Measurements from ENCODE around the gene JMJD6.

Gene JMJD6

DNA sequence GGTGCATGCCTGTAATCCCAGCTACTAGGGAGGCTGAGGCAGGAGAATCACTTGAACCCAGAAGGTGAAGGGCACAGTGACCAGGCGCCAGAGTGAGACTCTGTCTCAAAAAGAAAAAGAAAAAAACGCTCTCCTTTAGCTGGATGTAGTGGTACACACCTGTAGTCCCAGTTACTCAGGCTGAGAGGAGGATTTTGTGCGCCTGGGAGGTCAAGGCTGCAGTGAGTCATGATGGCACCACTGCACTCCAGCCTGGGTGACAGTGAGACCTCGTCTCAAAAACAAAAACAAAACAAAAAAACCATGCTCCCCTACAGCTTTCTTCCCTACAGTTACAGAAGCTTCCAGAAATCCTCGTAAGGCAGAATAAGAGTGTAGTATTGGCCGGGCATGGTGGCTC lies 49.8 kb downstream of the JMJD6 start:
- DNase-seq, result no peak

DNA sequence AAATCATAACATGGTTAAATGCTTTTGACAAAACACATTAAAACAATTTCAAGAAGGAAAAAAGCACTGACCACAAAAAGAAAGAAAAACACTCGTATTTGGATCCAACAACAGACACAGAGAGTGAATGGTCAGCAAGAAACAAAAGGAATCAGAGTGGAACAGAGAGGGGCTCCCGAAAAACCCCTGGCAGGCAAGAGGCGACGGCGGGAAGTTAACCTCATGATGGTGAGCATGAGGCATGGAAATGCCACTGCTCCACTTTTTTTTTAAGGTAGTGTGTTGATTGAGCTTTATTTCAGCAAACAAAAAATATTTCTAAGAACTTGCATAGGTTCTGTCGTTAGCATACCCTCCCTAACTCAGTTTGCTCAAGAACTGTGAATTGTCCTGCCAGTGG lies 50.8 kb downstream of the JMJD6 start:
- DNase-seq, result no peak

DNA sequence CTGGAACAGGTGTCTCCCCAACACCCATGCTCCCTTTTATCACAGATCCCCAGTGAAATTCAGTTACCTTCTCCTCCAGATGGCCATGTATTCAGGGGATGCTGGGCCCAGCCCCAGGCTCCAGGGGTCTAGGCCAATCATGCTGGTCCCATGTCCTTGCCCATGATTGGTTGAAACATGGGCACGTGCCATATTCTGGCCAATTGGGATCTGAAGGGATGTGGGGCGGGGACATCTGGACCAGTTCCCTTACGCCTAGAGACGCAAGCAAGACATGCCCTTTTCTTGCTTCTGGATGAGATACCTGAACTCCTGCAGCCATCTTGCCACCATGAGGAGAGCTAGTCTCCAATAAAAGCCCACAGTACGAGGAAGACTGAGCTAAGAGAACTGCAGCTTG lies 51.8 kb downstream of the JMJD6 start:
- no peak for DNase-seq

DNA sequence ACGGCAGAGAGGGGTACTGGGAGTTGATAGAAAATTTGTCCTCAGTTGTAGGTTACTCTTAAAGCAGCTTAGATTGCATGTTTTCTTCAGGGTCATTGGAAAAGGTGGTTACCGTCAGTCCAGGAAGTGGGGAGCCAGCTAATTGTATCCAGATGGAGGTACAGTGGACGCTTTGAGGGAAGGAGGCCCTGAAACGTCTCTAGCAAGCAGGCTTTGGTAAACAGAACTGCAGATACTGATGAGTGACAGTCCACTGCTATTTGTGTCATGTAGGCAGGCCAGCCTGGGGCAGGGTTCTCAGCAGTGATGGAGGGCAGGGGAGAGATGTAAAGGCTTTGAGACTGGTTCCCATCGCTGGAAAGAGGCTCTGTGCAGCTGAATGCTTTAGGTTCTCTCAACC lies 52.7 kb downstream of the JMJD6 start:
- no peak for DNase-seq

DNA sequence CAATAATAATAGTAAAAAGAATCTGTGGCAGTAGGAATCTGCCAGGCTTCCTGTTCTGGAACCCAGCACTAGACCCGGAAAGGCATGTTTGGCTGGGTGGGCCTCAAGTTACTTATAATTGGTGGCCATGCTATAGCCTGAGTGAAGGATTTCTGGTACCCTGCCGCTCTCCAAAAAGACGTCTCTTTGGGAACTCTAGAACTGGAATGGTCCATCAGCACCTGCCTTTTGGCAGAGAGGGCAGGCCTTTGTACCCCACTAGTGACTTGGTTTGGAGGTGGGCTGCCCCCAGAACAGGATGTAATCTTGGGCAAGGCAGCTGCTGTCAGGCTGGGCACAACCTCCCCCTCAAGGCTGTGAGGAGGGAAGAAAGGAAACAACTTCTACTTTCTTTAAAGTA lies 53.5 kb downstream of the JMJD6 start:
- no peak for DNase-seq

DNA sequence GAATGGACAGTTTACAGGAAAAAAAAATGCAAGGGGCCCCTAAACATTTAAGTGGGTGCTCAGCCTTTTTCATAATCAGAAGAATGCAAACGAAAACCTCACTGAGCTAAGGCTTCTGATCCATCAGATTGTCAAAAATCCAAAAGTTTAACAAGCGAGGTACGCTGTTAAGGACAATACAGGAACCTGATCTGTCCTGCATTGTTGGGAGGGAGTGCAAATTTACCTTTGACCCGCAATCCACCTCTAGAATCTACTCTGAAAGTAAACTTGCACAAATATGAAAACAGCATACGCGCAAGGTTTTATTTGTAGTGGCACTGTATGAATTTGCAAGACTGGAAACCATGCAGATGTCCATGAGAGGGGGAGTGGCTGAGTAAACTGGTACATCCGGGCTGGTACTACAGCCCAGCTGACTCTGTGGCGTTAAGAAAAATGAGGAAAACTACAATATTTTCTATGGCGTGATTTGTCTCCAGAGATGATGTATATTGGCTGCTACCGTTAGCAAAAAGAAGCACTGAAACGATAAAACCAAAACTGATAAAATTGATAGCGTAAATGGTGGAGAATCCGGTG lies 54.0 kb downstream of the JMJD6 start:
- no peak for DNase-seq

DNA sequence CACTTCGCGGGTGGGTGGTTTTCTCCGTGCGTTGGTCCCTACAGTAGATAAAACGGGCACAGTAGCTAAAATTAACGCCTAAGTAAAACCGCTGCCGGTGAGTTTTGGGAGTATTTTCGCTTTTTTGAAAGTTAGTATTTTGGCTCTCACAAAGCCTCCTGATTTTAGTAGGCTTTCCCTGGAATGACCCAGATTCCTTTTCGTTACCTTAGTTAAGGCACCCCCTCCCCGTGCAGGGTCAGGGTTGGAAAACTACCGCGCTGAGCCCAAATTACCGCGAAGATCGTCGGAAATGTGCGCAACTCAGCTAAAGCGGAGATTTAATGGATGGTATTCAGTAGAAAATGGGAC lies 54.5 kb downstream of the JMJD6 start:
- DNase-seq, result no peak

DNA sequence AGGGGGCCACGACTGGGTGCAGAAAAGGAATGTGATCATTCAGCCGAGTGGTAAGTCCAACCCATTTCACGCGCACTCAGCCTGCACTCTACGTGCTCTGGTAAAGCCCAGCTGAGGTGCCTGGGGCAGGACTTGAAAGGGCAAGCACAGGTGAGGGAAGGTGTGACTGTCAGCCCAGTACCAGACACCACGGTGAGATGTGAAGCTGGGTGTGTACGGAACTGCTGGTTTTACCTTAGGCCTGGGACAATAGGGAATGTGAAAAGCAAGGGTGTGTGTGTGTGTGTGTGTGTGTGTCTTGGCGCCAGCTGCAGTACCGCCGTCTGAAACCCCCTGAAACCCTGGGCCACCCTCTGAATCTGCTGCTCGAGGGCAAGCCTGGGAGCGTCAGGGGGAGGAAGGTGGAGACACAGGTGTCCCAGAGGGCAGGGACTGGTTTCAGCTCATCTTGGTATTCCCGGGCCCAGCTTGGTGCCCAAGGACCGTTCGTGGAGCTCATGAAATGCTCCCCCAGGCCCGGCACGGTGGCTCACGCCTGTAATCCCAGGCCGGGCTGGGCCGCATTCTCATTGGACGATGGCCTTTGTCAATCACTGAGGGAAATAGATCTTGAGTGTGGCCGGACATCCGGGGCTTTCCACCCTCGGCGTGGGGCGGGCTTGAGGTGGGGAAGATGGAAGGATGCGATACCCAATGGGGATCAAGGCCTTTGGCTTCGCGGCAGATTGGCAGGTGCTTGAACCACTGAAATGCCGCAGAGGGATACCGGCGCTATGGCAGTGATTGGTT lies 55.1 kb downstream of the JMJD6 start:
- peak; percentile 94 to 98 (median 96) for DNase-seq

DNA sequence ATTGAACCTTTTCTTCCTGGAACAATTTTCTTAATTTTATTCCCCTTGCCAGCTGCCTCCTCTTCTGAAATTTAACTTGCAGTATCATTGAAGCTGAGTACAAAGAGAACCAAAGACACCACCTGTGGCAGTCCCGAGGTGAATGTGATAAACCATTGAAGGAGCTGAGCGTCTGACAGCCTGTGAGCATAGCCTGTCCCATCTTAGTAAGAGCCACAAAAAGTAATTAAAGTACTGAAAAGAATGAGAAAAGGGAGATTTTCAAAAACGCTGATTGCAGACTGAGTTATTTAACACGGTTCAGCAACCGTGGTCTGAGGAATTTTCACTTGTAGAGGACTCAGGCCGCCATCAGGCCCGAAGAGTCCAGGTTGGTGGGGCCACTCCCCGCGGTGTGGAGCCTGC lies 55.7 kb downstream of the JMJD6 start:
- DNase-seq, result no peak

DNA sequence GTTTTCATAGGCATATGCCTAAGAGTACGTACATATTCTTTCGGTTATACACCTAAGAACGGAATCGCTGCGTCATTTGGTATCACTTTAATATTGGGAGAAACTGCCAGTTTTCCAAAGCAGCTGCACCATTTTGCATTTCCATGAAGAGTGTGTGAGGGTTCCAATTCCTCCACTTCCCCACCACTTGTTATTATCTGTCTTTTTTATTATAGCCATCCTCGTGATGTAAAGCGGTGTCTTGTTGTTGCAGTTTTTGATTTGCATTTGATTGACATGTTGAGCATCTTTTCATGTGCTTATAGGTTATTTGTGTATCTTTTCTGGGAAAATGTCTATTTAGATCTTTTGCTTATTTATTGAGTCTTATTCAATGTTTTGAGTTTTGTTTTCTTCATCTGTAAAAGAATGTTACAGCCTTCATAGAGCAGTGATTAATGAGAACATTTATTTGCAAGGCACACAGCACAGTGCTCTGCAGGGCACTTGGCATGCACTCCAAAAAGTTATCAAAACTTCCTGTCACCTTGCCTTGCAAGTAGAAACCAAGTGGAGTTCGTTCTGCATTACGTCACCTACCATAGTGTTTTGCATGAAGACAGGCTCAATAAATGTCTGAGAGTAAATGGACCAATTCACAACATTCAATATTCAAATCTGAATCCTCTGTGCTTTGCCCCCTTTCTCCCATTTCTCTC lies 56.2 kb downstream of the JMJD6 start:
- DNase-seq, result no peak
